Ovary (tissue), 9 donors: ENCODE results near the gene LAMTOR5. TPM values are rescaled to one million over a fixed set of nuclear protein-coding genes. Genes with fewer than 3 reads are reported as not detected.
A peak's percentile ranks its signal among the peaks of the same experiment; 100 is the strongest.
"Not testable (repeated sequence)": the region's sequence is repeated elsewhere in the genome, so short reads cannot be mapped to it uniquely, and the experiment has no call there.

Source experiments
- DNase-seq, 5 donors: peaks; one replicate each; pipeline ENCODE4 v3.0.0-alpha.2; 2019 to 2020
- H3K27ac ChIP-seq, 2 donors: fragments of 200-600 bp; one replicate each; pipeline versions ENCODE4 v1.5.1 to v1.8.0; 2019 to 2022
- H3K27me3 ChIP-seq: fragments of 200-600 bp; one replicate; pipeline ENCODE4 v1.8.0; 2022
- H3K36me3 ChIP-seq: fragments of 200-600 bp; sonication (generic); one replicate; pipeline ENCODE4 v1.5.1; 2019
- H3K4me1 ChIP-seq: one replicate; pipeline ENCODE4 v1.8.1; 2013; ENCODE audit warnings: mild to moderate bottlenecking, moderate library complexity; ENCODE audit not compliant: insufficient read depth
- H3K4me3 ChIP-seq: fragments of 200-600 bp; sonication (generic); one replicate; pipeline ENCODE4 v1.5.1; 2017
- H3K9me3 ChIP-seq, 2 donors: fragments of 200-600 bp in 1 of 2; sonication (generic) in 1 of 2; one replicate each; pipeline versions ENCODE4 v1.5.1 to v1.8.1; 2013 to 2019; ENCODE audit warnings: mild to moderate bottlenecking in 1 of 2, moderate library complexity in 1 of 2
- CTCF ChIP-seq, 3 donors: fragments of 450-650 bp in 2 of 3; fragments of 200-600 bp in 1 of 3; IDR thresholded peaks; one replicate each; pipeline versions ENCODE4 v1.5.1 to v1.8.0; 2016 to 2022; ENCODE audit warnings: antibody characterized with exemption in 3 of 3, mild to moderate bottlenecking in 1 of 3
- EP300 ChIP-seq: sonication (generic); formaldehyde crosslinking; IDR thresholded peaks from one replicate; pipeline ENCODE4 v1.6.1; 2017; ENCODE audit warnings: antibody characterized with exemption
- POLR2A ChIP-seq: fragments of 450-650 bp; IDR thresholded peaks from one replicate; pipeline ENCODE4 v1.6.1; 2017; ENCODE audit warnings: antibody characterized with exemption, mild to moderate bottlenecking, moderate library complexity
- WGBS, 3 donors: extraction: QIAGEN DNeasy Blood & Tissue Kit in 1 of 3; methylation state at CpG; one replicate each; pipeline versions ENCODE4 v1.1.5 to v1.1.7; 2013 to 2017; 5-methylcytosine and 5-hydroxymethylcytosine counted together
- intact Hi-C, 4 donors: fragments of 100-400 bp; cut with DNase I; formaldehyde crosslinking; loops; one replicate each; pipeline versions ENCODE4 v1.11.0 to v1.15.1; 2022 to 2023
- polyA plus RNA-seq, 2 donors: library from polyadenylated mRNA; stranded (reverse); fragments of 200-250 nt in 1 of 2; fragments of 350-450 nt in 1 of 2; fragmentation: Illumina TruSeq in 1 of 2; extraction: RNeasy Lipid Tissue Mini Kit (QIAGEN cat#74804) in 1 of 2; gene quantifications; one replicate each; pipeline ENCODE4 v1.2.3, GENCODE V29; 2013 to 2014
- total RNA-seq, 7 donors: library from RNA; depleted of rRNA in 2 of 7; stranded (reverse); fragments of >200 nt in 2 of 7; fragmentation: NEBNext Ultra II Directional in 3 of 7; extraction: Animal tissue kit (Norgen Biotek cat#: 25700) in 3 of 7; gene quantifications; one replicate each; pipeline versions ENCODE4 v1.1.0 to v1.2.4, GENCODE V29; 2016 to 2023
- donor health status: DM: no; HTN: no; CAD: no; lungs with moderate emphysema.
- donor health status: DM: no; HTN: no; CAD: no.
- donor health status: Bipolar disorder and iron deficiency.
- donor health status: DM: yes; HTN: yes; CAD: no.
- donor health status: DM: no; HTN: no; CAD: no.
- donor health status: DM: yes; HTN: yes; CAD: no.

The LAMTOR5 gene
- total and polyA plus RNA-seq, 9 donors = 103 to 265 (median 124) TPM

- no peak overlapping the region for H3K27ac ChIP-seq
- no peaks in the 10 kb centered on the region for H3K36me3 ChIP-seq
- TF ChIP-seq EP300 = no peak
- no peak for TF ChIP-seq POLR2A
- no peak for TF ChIP-seq CTCF (IDR thresholded peaks at IDR 0.05)
- no peaks in the 10 kb centered on the region for H3K27me3 ChIP-seq
- peaks cover 10% of the 10 kb centered on the region for H3K4me1 ChIP-seq
- 89 to 95% (median 93%) methylated on average over 6 of the region's 6 CpGs for WGBS, 3 donors
- DNase-seq = no peak
- intact Hi-C loops = loop anchor here in 1 of 4 donors (10.0 kb wide), 1 partner anchor 195 kb away; the partner anchor contains the start of gene KCNC4
- H3K9me3 ChIP-seq = no peaks in the 10 kb centered on the region
- no peak overlapping the region for H3K4me3 ChIP-seq
Observed at GRCh38 chr1:110409316-110409715, 1.8 kb upstream of the LAMTOR5 start.

- no peak for TF ChIP-seq POLR2A
- no peak for TF ChIP-seq CTCF (IDR thresholded peaks at IDR 0.05)
- no peak for TF ChIP-seq EP300
- H3K4me3 ChIP-seq = peak overlapping the region; percentile 77
- H3K27ac ChIP-seq = no peak overlapping the region
- no peak for DNase-seq
- H3K4me1 ChIP-seq = peaks cover 6% of the 10 kb centered on the region
- WGBS, 3 donors = 83 to 87% (median 84%) methylated on average over 8 of the region's 8 CpGs
- intact Hi-C loops = loop anchor here in 1 of 4 donors (10.0 kb wide), 1 partner anchor 194 kb away; the partner anchor contains the start of gene KCNC4
- no peaks in the 10 kb centered on the region for H3K9me3 ChIP-seq
- H3K36me3 ChIP-seq = no peaks in the 10 kb centered on the region
- no peaks in the 10 kb centered on the region for H3K27me3 ChIP-seq
Observed at GRCh38 chr1:110408488-110408887, 994 bp upstream of the LAMTOR5 start.

- peak overlapping the region in 1 of 2 donors; percentile 87 for H3K27ac ChIP-seq
- H3K36me3 ChIP-seq, H3K4me1 ChIP-seq, H3K9me3 ChIP-seq, H3K27me3 ChIP-seq, DNase-seq: not testable (repeated sequence)
- WGBS, 3 donors = 48 to 72% (median 59%) methylated on average over 15 of the region's 15 CpGs
- intact Hi-C loops = loop anchor here in 2 of 4 donors (2.0 to 10.0 kb wide), 2 partner anchors 68 to 192 kb away; partner anchors contain the start of genes RBM15 (in 2 of the 2) and KCNC4 (in 1 of the 2)
- peak overlapping the region; percentile 77 for H3K4me3 ChIP-seq
Observed at GRCh38 chr1:110406407-110406806, 1.1 kb downstream of the LAMTOR5 start.

- TF ChIP-seq POLR2A (no peak), CTCF (IDR thresholded peaks at IDR 0.05) (no peak), EP300 (no peak)
- no peaks in the 10 kb centered on the region for H3K9me3 ChIP-seq
- DNase-seq = no peak
- no peaks in the 10 kb centered on the region for H3K27me3 ChIP-seq
- no peak overlapping the region for H3K4me3 ChIP-seq
- H3K36me3 ChIP-seq = no peaks in the 10 kb centered on the region
- H3K27ac ChIP-seq = no peak overlapping the region
- WGBS, 3 donors = 84 to 85% (median 85%) methylated on average over 4 of the region's 4 CpGs
- intact Hi-C loops = loop anchor here in 1 of 4 donors (10.0 kb wide), 1 partner anchor 190 kb away; the partner anchor contains the start of gene KCNC4
- H3K4me1 ChIP-seq = peaks cover 4% of the 10 kb centered on the region
Observed at GRCh38 chr1:110404401-110404800, 3.1 kb downstream of the LAMTOR5 start.

GRCh38 chr1:110403805-110404204 is 3.7 kb downstream of the LAMTOR5 start:
- H3K4me3 ChIP-seq = no peak overlapping the region
- no peaks in the 10 kb centered on the region for H3K27me3 ChIP-seq
- DNase-seq = no peak
- WGBS, 3 donors = 91 to 92% (median 92%) methylated on average over 5 of the region's 5 CpGs
- H3K27ac ChIP-seq = no peak overlapping the region
- TF ChIP-seq POLR2A (no peak), EP300 (no peak), CTCF (IDR thresholded peaks at IDR 0.05) (no peak)
- H3K4me1 ChIP-seq = peaks cover 4% of the 10 kb centered on the region
- H3K36me3 ChIP-seq = no peaks in the 10 kb centered on the region
- H3K9me3 ChIP-seq = no peaks in the 10 kb centered on the region
- intact Hi-C loops = loop anchor here in 1 of 4 donors (10.0 kb wide), 1 partner anchor 189 kb away; the partner anchor contains the start of gene KCNC4

- WGBS, 3 donors = 96 to 98% (median 97%) methylated on average over 30 to 48 of the region's 48 CpGs
- H3K4me1 ChIP-seq, H3K36me3 ChIP-seq, H3K9me3 ChIP-seq, H3K27ac ChIP-seq, H3K27me3 ChIP-seq, H3K4me3 ChIP-seq, DNase-seq: not testable (repeated sequence)
- intact Hi-C loops = loop anchor here in 1 of 4 donors (10.0 kb wide), 1 partner anchor 52 kb away; no protein-coding TSS in a partner anchor
Observed at GRCh38 chr1:110396259-110396958, 11.1 kb downstream of the LAMTOR5 start.
